HG03342 (cell line): ENCODE measurements around the gene ANXA5.
"Not testable (repeated sequence)": the region's sequence is repeated elsewhere in the genome, so short reads cannot be mapped to it uniquely, and the experiment has no call there.

Experiments
- ATAC-seq: cut with Tn5 transposase; IDR thresholded peaks from one replicate; pipeline ENCODE4 v1.9.1; 2021; ENCODE audit warnings: mild to moderate bottlenecking, moderate library complexity; ENCODE audit not compliant: unreplicated experiment

ANXA5 gene

DNA sequence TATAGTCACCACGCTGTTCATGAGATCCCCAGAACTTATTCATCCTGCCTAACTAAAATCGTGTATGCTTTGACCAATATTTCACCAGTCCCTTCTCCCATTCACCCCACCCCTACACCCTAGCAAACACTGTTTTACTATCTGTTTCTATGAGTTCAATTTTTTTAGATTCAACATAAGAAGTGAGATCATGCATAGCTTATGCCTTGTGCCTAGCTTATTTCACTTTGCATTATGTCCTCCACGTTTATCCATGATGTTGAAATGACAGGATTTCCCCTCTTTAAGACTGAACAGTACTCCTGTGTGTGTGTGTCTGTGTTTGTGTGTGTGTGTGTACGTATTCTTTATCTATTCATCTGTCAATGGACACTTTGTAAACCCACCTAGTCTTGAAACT is 16.8 kb downstream of the ANXA5 start:
- ATAC-seq = no peak

DNA sequence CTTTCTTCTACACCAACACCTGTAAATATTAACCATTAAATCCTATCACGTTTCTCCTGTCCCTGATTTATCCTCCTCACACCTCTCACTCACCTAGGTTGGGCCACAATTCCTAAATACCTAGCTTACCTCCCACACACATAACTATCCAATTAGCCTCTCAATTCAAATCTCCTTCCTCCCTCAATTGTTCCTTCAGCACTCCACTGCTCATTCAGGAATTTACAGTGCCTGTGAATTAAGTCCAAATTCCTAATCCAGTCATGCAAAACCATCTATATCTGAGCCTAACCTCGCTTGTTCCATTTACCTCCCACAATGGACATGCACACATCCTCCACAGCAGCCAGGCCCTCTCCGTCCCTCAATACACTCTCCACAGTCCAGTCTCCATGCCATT is 17.5 kb downstream of the ANXA5 start:
- ATAC-seq = no peak

DNA sequence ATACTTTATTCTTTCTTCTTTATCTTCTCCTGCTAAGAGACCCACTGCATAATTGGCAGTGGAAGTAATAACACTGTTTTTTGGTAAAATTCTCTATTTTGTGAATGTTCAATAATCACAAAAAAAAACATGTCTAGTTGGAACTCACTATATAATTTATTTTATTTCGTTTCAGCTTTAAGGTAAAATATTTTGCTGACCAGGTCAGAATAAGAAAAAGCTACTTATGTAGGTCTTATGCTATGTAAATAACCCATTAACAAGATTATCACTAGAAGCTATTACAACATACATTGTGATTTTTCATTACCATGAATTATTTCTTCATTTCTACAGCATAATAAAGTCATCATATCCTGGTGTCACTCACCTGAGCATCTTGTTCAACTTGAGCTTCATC is 19.3 kb downstream of the ANXA5 start:
- ATAC-seq = no peak

DNA sequence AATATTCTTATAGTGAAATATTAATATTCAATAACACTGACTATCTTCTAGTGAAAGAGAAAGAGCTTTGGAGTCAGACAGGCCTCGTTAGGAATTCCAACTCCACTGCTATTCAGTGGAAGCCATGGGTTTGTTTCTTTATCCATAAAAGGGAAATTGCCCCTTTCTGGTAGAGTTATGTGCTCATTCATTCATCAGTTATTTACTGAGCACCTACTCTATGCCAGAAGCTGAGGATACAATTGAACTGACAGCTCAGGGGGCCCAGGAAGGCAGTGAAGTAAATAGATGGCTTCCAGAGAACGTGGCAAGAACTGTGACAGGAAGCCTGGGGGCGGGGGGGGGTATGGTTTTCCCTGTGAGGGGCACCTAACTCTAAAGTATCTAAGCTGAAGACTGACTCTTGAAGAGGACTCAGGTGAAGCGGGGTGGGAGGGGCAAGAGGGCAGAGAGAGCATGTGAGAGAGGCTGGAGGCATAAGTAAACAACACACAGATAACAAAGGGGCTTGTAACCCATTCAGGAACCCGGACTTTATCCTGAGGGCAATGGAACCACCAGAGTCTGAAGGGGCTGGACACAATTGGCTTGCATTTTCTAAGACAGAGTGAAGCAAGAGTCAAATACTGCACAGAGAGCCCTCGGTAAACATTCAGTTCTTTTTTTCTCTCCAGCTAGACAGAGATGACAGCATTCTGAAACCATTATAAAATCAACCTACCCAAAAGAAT is 20.3 kb downstream of the ANXA5 start:
- ATAC-seq = no peak

DNA sequence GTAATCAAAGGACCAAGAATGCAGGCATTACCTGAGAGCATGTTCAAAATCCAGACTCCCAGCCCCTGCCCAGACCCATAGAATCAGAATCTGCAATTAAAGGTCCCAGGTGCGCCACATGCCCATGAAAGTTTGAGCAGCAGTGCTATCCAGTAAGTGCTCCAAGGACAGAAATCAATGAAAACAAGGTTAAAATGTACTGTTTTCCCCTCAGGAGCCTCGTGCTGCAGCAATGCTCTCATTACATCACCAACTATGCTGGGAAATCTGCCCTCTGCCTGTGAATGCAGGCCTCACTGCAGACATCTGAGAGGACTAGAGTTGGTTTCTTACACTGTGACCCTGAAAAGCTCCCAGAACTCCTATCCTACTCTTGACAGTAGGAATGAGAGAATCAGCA is 21.1 kb downstream of the ANXA5 start:
- ATAC-seq = no peak

DNA sequence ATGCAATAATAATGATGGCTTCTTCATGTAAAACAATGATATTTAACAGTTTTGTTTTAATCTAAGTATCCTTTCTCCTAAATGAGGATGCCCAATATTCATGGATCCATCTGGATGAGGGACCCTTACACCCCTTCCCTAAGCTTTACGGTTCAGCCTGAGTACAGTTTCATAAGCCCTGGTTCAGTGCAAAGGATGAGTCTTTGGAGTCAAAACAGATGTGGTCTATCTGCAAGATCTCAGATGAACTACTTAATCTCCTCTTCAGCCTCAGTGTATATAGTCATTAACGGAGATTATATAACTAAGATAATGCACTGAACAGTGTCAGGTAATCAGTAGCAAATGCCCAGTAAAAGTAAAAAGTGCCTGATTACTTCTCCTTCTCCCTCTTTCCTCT is 22.1 kb downstream of the ANXA5 start:
- no peak for ATAC-seq

DNA sequence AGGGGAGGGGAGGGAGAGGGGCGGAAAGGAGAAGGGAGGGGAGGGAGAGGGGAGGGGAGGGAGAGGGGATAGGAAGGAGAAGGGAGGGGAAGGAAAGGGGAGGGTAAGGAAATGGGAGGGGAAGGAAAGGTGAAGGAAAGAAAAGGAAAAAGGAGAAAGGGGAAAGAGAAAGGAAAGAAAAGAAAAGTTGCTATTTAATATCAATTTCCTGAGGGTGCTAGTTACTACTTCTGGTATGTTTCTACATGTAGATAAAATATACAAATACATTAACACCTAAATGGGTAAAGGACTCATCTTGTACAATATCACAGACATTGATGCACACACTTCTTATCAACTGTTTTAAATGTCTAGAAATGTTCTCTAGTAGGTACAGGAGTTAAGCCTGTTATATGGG is 22.6 kb downstream of the ANXA5 start:
- no peak for ATAC-seq

DNA sequence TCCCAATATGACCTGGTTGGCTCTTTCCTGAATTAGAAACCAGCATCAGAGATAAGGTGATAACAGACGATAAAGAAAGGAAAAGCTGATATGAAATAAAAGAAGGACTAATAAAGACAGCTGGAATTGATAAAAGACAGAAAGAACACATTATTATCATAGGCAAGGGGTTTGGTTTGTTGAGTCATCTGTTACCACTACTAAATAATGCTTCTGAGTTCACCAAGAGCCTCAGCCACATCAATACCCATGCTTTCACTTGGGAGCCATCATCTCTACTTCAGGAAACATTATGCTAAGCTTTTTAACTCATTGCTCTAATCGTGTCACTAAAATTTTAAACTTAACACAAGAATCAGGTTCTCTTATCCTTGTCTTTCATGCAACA is 27.6 kb downstream of the ANXA5 start:
- no peak for ATAC-seq

DNA sequence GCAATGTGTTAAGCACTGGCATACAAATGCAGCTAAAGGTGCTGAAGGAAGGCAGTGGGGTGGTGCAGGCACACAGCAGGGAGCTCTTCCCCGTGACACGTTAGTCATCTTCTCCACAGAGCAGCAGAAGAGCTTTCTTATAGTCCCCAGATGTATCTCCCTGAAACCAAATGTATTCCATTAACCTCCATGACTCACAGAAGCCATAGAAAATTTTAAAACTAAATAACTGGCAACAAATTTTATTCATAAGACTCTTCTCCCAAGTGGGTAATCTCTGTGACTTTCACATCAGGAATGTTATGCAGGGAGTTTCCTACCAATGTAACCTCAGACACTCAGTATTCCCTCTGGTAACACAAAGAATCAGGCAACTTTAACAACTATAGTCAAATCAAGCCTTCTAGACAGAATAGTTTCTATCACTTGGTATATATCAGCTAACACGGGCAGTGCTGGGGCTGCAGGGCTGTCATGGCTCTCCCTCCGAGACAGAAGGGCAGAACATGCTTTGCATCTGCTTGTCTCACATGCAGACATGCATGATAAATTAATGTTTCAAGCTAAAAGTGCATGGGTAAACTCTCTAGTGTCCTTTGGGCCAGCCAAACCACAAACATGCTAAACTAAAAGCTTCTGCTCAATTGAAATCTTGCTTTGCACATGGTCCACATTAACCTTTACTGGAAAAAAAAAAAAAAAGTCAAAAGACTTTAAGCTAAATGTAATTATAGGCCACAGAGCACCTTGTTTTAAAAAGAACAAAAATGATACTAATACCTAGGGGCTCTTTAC is 28.2 kb downstream of the ANXA5 start:
- ATAC-seq = no peak

DNA sequence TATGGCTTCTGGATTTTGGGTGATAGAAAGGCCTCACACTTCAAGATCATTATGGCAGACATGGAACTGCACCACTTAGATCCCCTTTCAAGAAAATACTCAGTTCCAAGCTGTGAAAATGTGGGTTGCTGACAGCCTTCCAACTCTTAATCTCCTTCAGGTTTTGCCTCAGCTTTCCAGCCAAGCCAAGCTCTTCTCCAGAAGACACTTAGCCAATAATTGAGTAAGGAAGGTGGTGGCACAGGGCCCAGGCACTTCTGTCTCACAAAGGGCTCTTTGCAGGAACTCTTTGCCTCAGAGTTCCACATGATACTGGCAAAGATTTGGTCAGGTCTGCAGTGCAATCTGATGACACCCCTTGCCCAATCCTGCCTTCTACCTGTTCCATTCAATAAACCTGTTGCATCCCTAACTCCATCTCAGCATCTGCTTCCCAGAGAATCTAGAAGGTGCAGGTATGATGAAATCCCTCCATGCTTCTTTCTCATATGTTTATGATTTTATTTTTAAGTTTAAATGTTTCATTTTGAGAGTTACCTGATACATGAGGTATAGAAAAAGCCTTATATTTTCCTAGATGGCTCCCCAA is 30.6 kb downstream of the ANXA5 start:
- no peak for ATAC-seq

DNA sequence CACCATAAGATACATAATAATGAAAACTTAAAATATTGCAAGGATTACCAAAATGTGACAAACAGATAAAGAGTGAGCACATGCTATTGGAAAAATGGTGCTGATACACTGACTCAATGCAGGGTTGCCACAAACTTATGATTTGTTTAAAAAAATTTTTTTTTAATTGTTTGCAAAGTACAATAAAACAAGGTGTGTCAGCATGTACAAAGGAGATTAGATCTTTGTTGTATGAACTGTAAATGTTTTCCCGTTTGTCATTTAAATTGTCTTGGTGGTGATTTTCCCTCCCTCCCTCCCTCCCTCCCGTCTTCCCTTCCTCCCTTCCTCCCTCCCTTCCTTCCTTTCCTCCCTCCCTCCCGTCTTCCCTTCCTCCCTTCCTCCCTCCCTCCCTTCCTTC is 31.4 kb downstream of the ANXA5 start:
- ATAC-seq = no peak

DNA sequence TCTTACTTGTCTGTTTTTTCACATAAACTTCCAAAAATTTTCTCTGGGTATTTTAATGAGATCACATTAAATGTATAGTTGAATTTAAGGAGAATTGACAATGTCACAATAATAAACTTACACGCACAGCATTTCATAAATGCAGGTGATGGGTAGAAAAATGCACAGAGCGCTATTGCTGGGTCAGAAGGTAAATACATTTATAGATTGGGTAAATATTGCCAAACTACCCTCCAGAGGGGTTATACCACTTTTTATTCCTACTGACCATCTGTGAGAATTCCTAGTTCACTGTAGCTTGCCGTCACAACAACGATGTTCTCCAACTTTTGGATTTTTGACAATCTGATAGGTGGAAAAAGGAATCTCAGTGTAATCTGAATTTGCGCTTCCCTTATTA is 34.6 kb downstream of the ANXA5 start:
- no peak for ATAC-seq

DNA sequence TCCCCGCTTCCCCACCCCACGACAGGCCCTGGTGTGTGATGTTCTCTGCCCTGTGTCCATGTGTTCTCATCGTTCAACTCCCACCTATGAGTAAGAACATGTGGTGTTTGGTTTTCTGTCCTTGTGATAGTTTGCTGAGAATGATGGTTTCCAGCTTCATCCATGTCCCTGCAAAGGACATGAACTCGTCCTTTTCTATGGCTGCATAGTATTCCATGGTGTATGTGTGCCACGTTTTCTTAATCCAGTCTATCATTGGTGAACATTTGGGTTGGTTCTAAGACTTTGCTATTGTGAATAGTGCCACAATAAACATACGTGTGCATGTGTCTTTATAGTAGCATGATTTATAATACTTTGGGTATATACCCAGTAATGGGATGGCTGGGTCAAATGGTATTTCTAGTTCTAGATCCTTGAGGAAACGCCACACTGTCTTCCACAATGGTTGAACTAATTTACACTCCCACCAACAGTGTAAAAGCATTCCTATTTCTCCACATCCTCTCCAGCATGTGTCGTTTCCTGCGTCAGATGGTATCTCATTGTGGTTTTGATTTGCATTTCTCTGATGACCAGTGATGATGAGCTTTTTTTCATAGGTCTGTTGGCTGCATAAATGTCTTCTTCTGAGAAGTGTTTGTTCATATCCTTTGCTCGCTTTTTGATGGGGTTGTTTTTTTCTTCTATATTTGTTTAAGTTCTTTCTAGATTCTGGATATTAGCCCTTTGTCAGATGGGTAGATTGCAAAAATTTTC is 36.4 kb downstream of the ANXA5 start:
- not testable (repeated sequence) for ATAC-seq

DNA sequence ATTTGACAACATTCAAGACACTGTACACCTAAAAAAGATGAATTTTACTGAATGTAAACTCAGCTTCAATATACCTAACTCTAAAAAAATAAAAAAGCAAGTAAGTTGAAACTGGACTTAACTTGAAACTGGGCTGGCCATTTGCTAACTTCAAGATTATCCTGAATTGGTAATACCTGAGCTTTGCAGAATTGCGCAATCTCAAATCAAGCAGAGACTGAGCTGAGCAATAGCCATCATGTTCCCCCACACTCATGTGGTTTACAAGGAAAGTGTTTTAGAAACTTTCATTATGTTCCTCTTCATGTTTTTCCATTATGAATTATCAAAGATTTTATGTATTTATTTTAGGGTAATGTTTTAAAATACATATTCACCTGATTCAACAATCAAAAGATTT is 38.7 kb downstream of the ANXA5 start:
- no peak for ATAC-seq

DNA sequence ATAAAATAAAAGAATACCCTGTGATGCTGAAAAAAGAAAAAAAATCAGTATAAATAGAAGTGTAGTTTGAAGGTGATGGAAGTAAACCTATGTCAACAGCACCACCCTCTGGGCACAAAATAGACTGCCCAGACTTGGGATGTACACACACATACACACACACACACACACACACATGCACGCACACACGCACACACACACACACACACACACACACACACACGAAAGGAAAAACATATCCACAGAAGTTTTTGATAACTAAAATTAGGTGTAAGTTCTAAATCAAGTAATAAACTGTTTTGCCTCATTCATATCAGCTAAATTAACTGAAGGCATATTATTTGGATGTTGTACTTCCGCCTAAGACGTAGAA is 40.5 kb downstream of the ANXA5 start:
- peak; percentile 37 for ATAC-seq

DNA sequence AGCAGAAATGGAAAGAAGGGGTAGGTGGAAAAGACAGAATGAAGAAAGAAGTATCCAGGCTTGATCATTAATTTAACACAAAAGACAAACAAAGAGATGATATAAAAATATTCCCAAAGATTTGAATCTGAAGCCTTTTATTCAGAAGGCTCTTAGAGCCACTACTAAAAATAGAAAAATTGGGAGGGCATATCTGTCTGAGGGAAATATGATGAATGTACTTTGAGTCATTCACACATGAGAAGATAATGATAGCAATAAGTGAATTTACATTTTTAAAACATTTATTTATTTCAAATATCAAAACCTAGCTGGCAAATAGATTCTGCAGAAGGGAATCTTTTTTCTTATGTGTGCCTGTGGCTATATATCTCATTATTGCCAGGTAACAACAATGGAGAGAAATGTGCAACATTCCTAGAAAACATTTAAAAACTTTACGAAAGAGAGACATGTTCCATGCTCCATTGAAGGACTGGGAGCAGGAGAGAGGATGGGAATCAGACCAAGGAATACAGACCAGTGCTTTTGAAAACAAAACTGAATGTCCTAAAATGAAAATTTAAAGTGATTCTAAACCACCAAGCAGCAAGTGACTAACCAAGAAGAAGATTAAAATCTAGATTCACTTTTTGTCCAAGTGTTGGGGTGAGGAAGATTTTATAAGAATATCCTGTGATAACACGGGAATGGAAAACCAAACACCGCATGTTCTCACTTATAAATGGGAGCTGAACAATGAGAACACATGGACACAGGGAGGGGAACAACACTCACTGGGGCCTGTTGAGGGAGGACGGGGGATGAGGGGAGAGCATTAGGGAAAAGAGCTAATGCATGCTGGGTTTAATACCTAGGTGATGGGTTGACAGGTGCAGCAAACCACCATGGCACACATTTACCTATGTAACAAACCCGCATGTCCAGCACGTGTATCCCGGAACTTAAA is 41.2 kb downstream of the ANXA5 start:
- no peak for ATAC-seq

DNA sequence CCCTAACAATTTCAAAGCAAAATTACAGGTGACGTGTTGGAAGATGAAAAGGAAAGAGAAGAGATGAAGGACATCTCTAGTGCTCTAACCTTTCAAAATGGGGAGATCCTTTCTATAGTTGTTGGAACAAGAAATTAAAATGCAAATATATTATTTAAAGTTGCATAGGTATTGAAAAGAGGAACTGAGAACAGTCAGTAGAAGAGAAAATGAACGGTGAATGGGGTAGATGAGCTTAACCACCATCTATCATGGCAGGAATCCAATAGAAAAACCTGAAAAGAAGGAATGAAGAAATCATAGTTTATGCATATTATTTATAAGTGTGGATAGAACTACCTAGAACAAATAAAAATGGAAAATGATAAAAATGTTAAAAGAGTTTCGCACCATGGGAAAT is 42.0 kb downstream of the ANXA5 start:
- peak; percentile 97 for ATAC-seq

DNA sequence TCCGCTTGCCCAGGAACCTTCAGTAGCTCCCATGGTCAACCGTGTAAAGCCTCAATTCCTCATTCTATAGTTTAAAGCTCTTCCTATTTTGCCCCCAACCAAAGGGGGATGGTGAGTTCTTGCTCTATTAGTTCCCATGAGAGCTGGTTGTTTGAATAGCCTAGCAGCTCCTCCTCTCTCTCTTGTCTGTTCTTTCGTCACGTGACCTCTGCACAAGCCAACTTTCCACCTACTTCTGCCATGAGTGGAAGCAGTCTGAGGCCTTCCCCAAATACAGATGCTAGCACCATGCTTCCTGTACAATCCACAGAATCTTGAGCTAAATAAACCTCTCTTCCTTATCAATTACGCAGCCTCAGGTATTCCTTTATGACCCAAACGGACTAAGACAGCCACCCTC is 42.8 kb downstream of the ANXA5 start:
- ATAC-seq = no peak

DNA sequence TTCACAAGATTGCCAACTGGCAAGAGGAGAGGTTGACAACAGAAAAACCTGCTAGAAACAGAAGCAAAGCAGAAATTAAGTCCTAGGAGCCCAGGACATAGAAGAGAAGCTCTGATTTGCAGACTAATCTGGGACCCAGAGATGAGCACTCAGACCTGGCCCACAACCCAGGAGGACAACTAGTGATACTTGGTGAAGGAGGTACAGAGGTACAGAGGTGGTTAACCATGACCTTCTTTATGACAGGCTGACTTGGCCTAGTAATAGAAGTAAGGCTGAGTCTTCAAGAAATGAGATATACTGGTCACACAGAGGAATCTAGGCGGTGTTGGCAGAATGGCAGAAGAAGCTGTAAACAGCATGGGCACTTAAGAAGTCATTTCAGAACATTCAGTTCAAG is 43.6 kb downstream of the ANXA5 start:
- no peak for ATAC-seq

DNA sequence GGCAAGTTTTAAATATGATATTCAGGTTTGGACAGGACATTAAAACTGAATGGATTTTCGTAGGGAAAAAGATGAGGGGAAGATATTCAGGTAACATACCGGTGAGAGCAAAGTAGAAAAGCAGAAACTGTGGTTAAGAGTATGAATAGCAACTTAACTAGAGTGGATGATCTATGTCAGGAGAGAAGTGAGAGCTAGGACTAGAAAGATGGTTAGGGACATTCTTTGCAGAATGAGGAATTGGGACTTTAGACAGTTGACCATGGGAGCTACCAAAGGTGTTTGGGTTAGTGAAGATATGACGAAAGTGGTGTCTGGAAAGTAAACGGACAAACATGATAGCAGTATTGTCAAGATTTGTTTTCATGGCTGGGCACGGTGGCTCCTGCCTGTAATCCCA is 45.2 kb downstream of the ANXA5 start:
- no peak for ATAC-seq
